Posterior cingulate gyrus (tissue), 11 donors: ENCODE measurements around the gene CYP3A7.
"Not testable (repeated sequence)": the region's sequence is repeated elsewhere in the genome, so short reads cannot be mapped to it uniquely, and the experiment has no call there.

Experiments
- DNase-seq, 10 donors: peaks; one replicate each; pipeline versions ENCODE4 v3.0.0 to v3.0.0-alpha.2; 2020 to 2021; ENCODE audit warnings: mixed read lengths in 3 of 10
- intact Hi-C: fragments of 100-400 bp; cut with DNase I; formaldehyde crosslinking; loops from one replicate; pipeline ENCODE4 v1.15.1; 2023

The CYP3A7 gene

GRCh38 chr7:99742737-99743394 is 7.9 kb upstream of the CYP3A7 start:
- no peak for DNase-seq
- intact Hi-C loops: no loop called here

DNA sequence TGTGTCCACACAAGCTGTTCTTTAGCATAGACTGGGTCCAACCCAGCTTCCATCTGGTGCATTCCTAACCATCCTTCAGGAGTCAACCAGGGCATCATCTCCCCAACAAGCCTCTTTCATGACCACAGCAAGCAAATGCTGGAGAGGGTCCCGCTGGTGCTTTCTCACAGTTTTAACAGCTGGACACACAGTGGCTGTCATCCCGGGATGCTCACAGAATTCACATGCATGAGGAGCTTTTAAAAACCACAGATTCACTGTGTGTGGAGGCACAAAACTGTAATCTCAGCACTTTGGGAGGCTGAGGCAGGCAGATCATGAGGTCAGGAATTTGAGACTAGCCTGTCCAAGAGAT is 6.4 kb upstream of the CYP3A7 start:
- DNase-seq: no peak
- intact Hi-C loops: no loop called here

DNA sequence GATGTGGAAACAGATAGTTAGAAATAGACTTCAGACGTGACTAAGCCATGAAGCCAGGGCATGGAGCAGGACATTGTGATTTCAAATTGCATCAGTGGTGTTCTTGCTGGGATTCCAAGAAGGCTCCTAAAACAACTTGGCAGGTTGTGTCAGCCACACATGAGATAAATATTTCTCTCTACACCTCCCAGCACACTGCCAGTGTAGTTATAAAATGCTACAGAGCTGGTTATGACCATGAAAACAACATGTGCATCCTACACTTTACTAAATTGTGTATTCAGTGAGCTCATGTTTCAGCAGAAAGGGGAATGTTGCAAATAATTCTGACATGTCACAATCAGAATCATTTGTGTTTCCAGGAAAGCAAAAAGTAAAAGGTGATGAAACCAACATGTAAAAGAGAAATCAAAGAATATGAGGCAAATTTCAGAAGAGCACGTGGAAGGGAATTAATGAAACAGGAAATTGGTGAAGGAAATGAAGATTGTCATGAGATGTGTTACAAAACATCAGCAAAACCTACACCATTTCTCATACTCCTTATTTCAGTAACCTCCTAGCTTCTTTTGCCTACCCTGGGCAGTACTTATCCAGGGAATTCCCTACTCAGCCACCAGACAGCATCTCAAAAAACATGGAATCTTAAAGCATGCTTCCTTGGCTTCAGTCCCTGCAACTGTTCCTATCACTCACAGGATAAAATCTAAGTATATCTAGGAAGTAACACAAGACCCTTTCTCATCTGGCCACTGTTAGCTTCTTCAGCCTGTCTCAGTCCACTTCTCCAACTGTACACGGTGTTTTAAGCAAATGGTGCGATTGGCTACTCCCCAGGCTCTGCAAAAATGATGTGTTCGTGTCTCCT is 5.8 kb upstream of the CYP3A7 start:
- intact Hi-C loops: no loop called here
- no peak for DNase-seq

DNA sequence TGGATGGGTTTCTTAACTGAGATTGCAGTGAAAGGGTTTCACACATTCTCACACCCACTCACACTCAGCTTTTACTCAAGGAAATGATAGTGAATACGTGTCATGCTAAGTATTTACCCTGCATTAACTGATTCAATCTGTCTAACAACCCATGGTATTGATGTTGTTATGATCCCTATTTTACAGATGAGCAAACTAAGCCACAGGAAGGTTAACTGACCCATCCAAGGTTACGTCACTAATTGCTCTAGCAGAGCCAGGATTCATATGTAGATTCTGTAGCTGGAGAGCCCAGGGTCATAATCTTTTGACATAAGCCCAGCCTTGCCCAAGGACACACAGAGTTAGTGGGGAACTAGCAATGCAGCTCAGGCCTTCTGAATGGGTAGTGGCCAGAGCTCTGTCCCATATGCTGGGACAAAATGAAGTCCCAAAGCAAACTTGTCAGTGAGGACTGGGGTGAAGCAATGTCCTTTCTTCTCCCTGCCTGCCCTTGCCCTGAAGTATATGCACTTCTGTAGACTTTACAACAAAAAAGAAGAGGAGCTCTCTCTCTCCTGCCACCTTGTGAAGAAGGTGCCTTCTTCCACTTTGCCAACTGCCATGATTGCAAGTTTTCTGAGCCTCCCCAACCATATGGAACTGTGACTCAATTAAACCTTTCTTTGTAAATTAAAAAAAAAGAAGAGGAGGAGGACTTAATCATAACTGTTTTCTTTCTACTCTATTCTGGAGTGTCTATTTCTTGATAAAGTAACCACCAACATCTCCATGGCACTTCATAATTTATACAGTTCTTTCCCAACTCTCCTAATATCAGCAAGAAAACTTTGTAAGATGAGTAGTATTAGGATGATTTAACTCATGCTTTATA is 4.9 kb upstream of the CYP3A7 start:
- no peak for DNase-seq
- intact Hi-C loops: no loop called here

- intact Hi-C loops: no loop called here
- DNase-seq: no peak
These were observed 2.7 kb upstream of the CYP3A7 start for GRCh38 chr7:99737726-99738125.

- DNase-seq, intact Hi-C loops: not testable (repeated sequence)
These were observed 1.7 kb upstream of the CYP3A7 start for GRCh38 chr7:99736667-99737066.

DNA sequence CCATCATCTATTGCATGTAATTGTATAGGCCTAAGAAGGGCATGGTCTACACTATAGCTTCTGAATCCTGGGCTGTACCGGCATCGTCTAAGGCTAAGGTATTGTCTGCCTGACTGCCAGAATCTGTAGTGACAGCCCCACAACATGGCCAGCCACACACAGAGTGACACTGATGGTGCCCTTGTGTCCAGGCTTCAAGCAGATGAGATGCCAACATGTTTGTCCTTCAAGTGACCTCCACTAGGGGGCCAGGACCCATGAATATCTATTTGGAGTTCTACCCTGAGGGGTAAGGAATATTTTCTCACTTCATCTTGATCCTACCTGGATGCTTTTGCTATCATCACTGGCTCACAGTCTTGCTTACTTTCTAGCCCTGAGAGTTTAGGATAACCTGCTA is 1.5 kb downstream of the CYP3A7 start:
- intact Hi-C loops: no loop called here
- no peak for DNase-seq

DNA sequence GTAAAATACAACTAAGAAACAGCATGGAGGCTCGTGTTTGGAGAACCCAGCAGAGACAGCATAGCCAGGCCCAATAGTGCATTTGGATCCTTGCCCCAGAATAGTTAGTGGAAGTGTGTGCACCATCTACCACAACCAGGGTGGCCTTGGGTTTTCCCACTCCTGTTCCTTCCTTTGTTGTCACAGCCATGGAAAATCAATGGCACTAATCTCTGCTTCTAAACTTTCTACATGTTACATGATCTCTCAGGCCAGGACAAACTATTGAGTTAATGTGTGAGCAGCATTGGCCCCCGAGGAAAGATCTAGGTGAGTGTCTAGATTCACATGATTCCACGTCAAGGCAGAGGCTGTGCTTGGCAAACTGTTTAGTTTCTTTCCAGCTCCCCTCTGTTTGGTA is 2.0 kb downstream of the CYP3A7 start:
- intact Hi-C loops: no loop called here
- no peak for DNase-seq

- DNase-seq: no peak
- intact Hi-C loops: no loop called here
These were observed 3.2 kb downstream of the CYP3A7 start for GRCh38 chr7:99731638-99732374.

DNA sequence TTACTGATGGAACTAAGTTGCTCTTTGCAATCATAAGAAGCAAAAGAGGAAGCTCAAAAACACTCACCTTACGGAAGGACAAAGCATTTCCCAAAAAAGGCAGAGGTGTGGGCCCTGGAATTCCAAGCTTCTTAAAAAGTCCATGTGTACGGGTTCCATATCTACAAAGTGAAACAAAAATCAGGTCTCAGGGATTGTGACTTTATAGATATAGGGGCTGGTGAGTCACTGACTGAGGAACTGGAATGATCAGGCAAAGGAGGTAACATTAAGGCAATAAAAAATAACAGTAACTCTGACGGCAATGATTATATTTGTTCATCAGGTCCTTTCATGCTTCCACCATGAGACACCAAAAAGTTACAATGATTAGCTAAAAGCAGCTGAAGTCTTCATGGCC is 4.0 kb downstream of the CYP3A7 start:
- DNase-seq: no peak
- intact Hi-C loops: no loop called here

DNA sequence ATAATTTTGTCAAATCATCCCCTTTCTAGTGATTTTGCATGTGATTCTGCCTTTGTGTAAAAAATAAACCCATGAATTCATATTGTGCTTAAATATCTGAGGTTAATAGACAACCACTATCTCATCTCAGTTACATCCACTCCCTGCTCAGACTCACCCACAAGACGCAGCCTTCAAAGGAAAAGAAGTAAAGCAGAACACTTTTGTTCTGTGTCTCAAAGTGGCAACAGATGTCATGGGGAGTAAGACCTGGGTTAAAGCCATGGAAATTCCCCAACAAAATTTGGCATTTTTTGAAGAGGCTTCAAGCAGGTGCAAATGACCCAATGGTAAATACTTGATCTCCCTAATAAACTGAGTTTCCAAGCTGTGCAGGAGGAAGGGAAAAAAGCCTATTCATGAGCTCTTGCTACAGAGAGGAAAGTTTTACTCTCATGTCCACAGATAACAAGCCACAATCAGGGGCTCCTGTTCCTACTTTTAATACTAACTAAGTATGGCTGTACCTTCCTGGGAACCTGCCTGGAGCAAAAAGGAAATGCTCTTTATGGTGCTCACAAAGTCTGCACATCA is 4.7 kb downstream of the CYP3A7 start:
- no peak for DNase-seq
- intact Hi-C loops: no loop called here

DNA sequence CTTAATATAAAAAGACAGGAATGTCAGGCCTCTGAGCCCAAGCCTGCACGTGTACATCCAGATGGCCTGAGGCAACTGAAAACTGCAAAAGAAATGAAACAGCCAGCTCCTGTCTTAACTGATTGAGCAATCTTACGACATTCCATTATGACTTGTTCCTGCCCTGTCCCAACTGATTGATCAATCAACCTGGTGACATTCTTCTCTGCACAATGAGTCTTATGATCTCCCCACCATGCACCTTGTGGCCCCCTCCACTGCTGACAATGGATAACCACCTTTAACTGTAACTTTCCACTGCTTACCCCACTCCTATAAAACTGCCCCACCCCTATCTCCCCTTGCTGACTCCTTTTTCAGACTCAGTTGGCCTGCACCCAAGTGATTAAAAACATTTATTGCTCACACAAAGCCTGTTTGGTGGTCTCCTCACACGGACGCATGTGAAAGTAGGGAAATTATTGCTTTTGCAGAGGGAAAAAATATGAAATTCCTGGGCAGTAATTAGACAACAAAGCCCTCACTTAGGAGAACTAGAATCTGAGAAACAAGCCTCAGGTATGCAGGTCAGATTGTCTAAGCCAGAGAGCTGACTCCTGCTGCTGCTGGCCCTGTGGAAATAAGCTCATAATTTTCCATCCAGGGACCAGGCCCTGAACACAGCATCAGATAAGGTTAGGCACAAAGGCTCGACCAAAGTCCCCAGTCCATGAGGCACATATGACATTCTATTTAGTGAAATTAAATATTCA is 5.3 kb downstream of the CYP3A7 start:
- intact Hi-C loops: no loop called here
- DNase-seq: no peak

GRCh38 chr7:99728615-99729014 is 6.4 kb downstream of the CYP3A7 start:
- intact Hi-C loops: no loop called here
- no peak for DNase-seq

GRCh38 chr7:99723201-99723600 is 11.8 kb downstream of the CYP3A7 start:
- intact Hi-C loops, DNase-seq: not testable (repeated sequence)

DNA sequence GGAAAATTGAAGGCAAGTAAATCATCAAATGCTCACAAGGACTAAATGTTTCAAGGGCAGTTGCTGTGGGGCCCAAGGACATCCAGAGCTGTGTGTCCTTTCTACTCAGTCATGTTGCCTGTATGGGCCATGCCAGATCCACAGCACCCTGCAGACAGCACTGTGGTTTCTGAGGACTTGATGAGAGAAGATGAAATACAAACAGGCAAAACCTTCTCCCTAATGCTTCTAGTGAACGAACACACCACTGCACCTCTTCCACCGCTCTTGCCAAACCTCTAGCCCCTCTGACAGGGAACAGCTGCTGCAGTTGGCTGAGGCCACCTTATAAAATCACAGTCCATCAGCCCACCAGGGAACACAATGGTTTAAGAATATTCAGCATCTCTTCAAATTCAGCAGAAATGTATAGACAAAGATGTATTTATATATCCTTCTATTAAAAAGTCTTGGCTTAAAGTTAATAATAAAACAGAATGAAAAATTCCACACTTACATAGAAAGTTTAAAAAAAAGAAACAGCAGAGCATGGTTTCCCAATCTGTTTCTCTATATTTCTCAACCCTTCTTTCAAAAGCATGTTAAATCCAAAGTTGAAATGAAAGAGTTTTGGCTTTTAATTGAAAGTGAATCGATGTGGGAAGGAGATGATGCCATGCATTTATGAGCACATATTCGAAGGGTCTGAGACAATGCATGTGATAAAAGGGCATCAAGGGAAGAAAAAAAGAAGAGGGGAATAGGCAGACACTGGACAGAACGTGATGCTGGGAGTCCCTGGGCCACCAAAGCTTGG is 14.0 kb downstream of the CYP3A7 start:
- DNase-seq: no peak
- intact Hi-C loops: no loop called here

DNA sequence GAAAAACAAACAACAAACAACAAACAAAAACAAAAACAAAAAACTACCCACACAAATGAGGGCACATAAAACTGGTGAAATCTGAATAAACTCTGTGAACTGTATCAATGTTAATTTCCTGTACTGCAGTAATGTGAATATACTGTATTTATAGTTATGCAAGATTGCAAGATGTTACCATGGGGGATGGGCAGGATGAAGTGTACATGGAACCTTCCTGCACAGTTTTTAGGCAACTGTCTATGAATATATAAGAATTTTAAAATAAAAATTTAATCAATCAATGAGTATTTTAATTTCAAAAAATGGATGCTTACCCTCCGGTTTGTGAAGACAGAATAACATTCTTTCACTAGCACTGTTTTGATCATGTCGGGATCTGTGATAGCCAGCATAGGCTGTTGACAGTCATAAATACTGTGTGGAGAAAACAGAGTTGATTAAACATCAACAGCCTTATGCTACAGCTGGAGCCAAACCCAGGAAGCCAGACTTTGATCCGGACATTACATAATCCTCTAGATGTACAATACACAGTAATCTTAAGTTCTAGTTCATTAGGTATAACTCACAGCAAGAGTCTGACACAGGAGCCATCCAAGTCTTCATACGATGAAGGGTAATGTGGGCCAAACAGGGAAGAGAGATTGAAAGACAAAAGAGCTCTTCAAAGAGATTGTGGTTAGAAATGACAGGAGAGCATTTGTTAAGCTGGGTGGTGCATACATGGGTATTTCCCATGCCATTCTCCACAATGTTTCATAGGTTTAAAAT is 14.8 kb downstream of the CYP3A7 start:
- no peak for DNase-seq
- intact Hi-C loops: no loop called here

DNA sequence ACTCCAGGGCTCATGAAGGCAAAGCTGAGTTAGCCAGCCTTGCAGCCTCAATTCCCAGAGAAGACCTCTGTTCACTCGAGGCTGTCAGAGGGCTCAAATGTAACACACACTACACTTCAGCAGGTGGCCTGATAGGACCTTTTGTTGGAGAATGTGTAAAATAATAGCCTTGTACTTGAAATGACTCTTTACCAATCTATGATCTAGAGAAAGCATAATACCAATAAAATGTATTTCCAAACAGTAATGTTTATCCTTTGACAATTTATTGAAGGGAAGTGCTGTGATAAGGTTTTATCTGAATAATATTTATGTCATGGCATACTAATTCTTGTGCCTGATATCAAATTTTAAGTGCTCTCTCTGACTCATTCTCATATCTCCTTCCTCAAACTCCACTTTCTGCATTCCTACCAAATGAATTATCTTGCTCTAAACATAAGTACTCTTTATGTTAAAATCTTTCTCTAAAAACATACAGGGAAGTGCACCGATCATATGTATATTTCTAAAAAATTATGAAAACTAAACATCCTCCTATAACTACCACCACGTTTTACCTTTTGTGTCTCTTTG is 20.9 kb downstream of the CYP3A7 start:
- intact Hi-C loops: no loop called here

More for the DNA sequence above, 20.9 kb downstream of the CYP3A7 start:
- DNase-seq: no peak
